NCI-H2107 (cell line): ENCODE results near the gene WNT7A.
"Not testable (repeated sequence)": the region's sequence is repeated elsewhere in the genome, so short reads cannot be mapped to it uniquely, and the experiment has no call there.

Source experiments
- DNase-seq: peaks from one replicate; lab custom pipeline; 2025; lab: John Stamatoyannopoulos, UW

The WNT7A gene

DNA sequence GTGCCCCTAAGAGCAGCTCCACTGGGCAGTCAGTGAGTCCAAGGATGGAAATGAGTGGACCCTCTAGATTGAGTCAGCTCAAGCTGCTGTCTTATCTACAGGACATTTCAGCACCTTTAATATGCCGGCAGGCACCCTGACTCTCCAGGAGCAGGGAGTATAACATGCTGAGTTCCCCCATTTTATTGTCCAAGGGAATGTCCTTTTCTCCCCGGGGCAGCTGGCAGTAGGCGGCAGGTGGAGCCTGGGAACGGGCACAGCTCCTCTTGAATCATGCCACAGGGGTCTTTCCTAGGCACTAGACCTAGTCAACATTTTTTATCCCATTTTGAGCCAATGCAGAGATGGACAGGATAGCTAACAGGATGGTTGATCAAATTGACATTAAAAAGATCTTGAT, 14.8 kb downstream of the WNT7A start:
- no peak for DNase-seq

- no peak for DNase-seq
Observed at GRCh38 chr3:13863965-13864595, 15.8 kb downstream of the WNT7A start.

DNA sequence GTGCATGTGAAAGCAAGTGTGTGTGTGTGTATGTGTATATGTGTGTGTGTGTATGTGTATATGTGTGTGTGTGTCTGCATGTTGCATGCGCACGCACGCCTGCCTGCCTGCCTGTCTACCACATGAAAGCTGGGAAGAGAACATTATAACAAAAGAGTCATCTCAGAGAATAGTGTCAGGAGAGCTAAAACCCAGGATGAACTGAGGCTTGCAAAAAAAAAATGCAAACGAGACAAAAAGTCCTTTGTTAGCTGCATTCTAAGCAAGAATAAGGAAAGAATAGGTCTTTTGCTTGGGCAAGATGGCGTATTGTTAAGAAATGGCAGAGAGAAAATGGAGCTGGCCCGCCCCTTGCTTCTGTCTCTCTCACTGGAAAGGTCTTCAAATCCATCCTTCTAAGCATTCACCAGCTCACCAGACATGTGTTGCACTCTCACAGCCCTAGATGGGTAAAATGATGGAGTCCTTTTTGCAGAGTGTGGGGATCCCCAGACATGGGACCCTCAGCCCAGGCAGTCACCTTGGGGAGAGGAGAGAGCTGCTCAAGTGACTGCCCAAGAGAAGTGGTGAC, 16.4 kb downstream of the WNT7A start:
- no peak for DNase-seq

GRCh38 chr3:13861461-13861860, 18.4 kb downstream of the WNT7A start:
- DNase-seq: no peak

- DNase-seq: no peak
Observed at GRCh38 chr3:13860001-13860400, 19.9 kb downstream of the WNT7A start.

GRCh38 chr3:13858768-13859520, 20.9 kb downstream of the WNT7A start:
- DNase-seq: no peak

- DNase-seq: no peak
Observed at GRCh38 chr3:13857702-13858380, 22.0 kb downstream of the WNT7A start.

GRCh38 chr3:13856628-13857027, 23.2 kb downstream of the WNT7A start:
- DNase-seq: not testable (repeated sequence)

DNA sequence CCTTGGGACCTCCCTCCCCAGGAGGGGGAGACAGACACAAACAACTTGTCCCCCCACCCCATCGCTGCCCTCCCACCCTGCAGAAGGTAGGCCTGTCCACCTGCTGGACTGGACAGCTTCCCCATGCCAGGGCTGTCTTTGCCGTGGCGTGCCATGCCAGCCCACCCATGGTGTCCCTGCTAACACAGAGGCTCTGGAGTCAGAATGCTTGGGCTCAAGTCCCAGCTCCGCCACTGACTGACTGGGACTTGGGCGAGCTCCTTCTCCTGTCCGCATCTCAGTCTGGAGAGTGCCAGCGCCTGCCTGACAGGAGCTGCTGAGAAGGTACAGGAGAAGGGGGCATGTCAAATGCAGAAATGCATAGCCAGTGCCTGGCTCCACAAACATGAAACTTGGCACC, 23.9 kb downstream of the WNT7A start:
- DNase-seq: no peak

DNA sequence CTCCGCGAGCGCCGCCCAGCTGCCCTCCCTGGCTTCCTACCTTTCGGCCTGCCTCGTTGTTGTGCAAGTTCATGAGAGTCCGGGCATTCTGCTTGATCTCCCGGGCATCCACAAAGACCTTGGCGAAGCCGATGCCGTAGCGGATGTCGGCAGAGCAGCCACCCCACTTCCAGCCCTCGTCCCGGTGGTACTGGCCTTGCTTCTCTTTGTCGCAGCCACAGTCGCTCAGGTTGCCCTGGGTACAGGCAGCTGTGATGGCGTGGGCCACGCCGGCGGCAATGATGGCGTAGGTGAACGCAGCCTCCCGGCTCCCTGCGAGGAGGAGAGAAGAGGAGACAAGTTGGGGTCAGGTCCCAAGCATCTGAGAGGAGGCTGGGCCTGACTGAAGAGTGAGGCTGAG, 25.4 kb downstream of the WNT7A start:
- no peak for DNase-seq

- DNase-seq: no peak
Observed at GRCh38 chr3:13853978-13854296, 25.9 kb downstream of the WNT7A start.

DNA sequence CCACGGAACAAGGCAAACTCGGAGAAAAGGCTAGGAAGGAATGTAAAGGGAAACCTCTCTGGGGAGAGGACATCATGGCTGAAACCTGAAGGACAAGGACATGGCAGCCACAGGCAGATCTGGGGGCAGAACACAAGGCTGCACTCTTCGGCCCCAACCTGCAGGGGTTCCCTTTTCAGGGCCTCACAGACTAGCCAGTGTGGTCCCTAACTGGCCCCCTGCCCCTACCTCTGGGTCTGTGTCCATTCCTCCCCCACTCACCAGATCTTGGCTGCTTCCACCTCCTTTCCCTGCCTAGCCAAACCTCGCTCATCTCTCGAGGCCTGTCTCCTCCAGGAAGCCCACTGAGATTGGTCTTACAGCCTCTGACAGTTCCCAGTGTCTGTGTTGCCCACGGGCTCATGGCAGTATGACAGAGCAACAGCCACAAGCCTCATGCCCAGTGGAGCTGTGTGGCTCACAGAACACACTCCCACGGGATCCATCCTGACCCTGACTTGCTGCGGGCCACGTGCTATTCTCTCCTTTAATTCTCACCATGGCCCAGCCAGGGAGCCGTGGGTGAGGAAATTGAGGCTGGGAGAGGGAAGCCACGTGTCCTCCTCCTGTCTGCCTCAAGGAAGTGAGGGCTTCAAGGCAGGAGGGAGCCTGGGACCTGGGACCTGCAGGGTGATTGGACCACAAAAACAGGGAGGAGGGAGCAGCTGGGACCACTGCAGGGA, 26.5 kb downstream of the WNT7A start:
- DNase-seq: no peak

GRCh38 chr3:13852638-13853009, 27.2 kb downstream of the WNT7A start:
- no peak for DNase-seq

- no peak for DNase-seq
Observed at GRCh38 chr3:13851997-13852637, 27.8 kb downstream of the WNT7A start.

- no peak for DNase-seq
Observed at GRCh38 chr3:13851091-13851849, 28.6 kb downstream of the WNT7A start.

- no peak for DNase-seq
Observed at GRCh38 chr3:13850161-13850945, 29.5 kb downstream of the WNT7A start.

GRCh38 chr3:13849018-13849417, 30.9 kb downstream of the WNT7A start:
- no peak for DNase-seq

DNA sequence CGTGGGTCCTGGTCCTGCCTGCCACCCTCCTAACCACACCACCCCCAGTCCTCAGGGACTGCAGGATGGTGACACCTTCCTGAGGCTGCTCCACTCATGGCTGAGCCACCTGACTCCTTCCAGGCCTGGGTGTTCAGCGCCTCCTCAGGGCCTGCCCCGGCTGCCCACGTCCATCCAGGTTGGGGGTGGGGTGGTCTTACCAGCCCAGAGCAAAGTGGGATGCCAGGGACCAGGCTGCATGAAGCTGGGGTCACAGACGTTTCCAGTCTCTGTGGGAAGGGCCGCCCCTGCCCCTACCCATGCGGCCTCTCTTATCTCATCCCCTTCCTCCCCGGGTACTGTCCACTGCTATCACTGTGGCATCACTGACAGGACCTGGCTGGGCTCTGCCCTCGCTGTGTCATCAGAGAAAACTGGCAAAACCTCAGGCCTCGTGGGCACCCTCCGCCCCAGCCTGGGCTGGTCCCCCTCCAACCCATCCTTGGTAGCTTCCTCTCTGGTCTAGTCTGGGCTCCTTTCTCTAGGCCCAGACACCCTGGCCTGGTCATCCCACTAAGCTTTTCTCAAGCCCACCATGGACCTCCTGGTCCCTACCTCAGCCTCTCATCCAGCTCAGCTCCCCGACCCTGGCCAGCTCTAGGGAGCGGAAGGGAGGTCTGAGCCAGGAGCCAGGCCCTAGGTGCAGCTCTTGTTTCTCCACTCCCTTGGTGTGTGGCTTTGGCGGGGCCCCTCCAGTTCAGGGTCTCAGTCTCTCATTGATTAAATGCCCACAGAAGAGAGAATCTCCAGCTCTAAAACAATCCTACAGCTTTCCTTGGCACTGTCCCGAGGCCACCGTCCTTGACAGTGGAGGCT, 32.9 kb downstream of the WNT7A start:
- no peak for DNase-seq

DNA sequence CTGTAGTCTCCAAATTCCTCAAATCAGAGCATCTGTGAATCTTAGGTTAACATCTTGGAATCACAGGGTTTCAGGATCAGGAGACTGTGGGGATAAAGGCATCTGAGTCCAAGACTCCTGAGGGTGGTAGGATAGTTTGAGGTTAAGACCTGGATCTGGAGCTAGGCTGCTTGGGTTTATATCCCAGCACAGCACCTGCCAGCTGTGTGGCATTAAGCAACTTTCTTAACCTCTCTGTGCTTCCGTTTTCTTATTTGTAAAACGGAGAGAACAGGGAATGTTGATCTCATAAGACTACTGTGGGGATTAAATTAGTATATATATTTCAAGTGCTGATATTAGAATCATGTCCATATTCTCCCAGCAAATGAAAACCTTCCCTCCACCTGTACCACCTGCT, 33.6 kb downstream of the WNT7A start:
- no peak for DNase-seq
